HG02642 (cell line): ENCODE measurements around the gene ATOH8.

Experiments
- ATAC-seq: cut with Tn5 transposase; IDR thresholded peaks from one replicate; pipeline ENCODE4 v1.9.1; 2021; ENCODE audit warnings: mild to moderate bottlenecking; ENCODE audit not compliant: unreplicated experiment, poor library complexity

ATOH8 gene

GRCh38 chr2:85750587-85751575 is 2.9 kb upstream of the ATOH8 start:
- no peak for ATAC-seq

GRCh38 chr2:85751627-85752026 is 2.2 kb upstream of the ATOH8 start:
- no peak for ATAC-seq

- no peak for ATAC-seq
These were observed 711 bp upstream of the ATOH8 start for GRCh38 chr2:85753035-85753524.

GRCh38 chr2:85754313-85755095 is 713 bp downstream of the ATOH8 start:
- ATAC-seq = no peak

GRCh38 chr2:85755122-85756027 is 1.6 kb downstream of the ATOH8 start:
- no peak for ATAC-seq

GRCh38 chr2:85756195-85756594 is 2.4 kb downstream of the ATOH8 start:
- no peak for ATAC-seq

- no peak for ATAC-seq
These were observed 3.1 kb downstream of the ATOH8 start for GRCh38 chr2:85756822-85757435.

GRCh38 chr2:85757860-85758259 is 4.1 kb downstream of the ATOH8 start:
- no peak for ATAC-seq

- ATAC-seq = no peak
These were observed 4.8 kb downstream of the ATOH8 start for GRCh38 chr2:85758361-85759256.

GRCh38 chr2:85759257-85759613 is 5.4 kb downstream of the ATOH8 start:
- ATAC-seq = no peak

GRCh38 chr2:85760371-85760770 is 6.6 kb downstream of the ATOH8 start:
- no peak for ATAC-seq

- ATAC-seq = no peak
These were observed 7.1 kb downstream of the ATOH8 start for GRCh38 chr2:85760872-85761271.

- no peak for ATAC-seq
These were observed 7.7 kb downstream of the ATOH8 start for GRCh38 chr2:85761512-85761944.

GRCh38 chr2:85761946-85762345 is 8.2 kb downstream of the ATOH8 start:
- no peak for ATAC-seq

GRCh38 chr2:85763132-85763531 is 9.3 kb downstream of the ATOH8 start:
- no peak for ATAC-seq

GRCh38 chr2:85763831-85764230 is 10.0 kb downstream of the ATOH8 start:
- ATAC-seq = no peak

GRCh38 chr2:85765081-85765731 is 11.4 kb downstream of the ATOH8 start:
- ATAC-seq = no peak

- ATAC-seq = no peak
These were observed 12.4 kb downstream of the ATOH8 start for GRCh38 chr2:85766229-85766628.
